ENCODE data around the gene CHAC1. TPM values are rescaled to one million over a fixed set of nuclear protein-coding genes. Genes with fewer than 3 reads are reported as not detected.

The CHAC1 gene
- total and polyA plus RNA-seq, 8 donors = 1.3 to 61.6 (median 5.0) TPM

GRCh38 chr15:40958146-40958545 is 4.9 kb downstream of the CHAC1 start:
- Histone ChIP-seq H3K9me3 (no peaks in the 10 kb centered on the region), H3K4me3 (no peak overlapping the region), H3K36me3 (no peaks in the 10 kb centered on the region), H3K4me1 (peaks cover 24 to 47% (median 34%) of the 10 kb centered on the region in 4 donors), H3K27ac (peak overlapping the region in 2 of 5 donors; percentile 56 to 70), H3K27me3 (no peaks in the 10 kb centered on the region)
- intact Hi-C loops (cut with DNase I; ENCODE audit: low total_unique reads) = no loop called here
- no peak for DNase-seq
- WGBS, 5 donors = 70 to 90% (median 80%) methylated on average over 6 of the region's 6 CpGs
- TF ChIP-seq POLR2A (IDR thresholded peaks at IDR 0.05) = no peak
- no peak for TF ChIP-seq EP300 (IDR thresholded peaks at IDR 0.05)
- no peak for TF ChIP-seq CTCF (IDR thresholded peaks at IDR 0.05)
- TF ChIP-seq POLR2AphosphoS5 (IDR thresholded peaks at IDR 0.05) = no peak

- Histone ChIP-seq H3K27me3 (no peaks in the 10 kb centered on the region), H3K36me3 (no peaks in the 10 kb centered on the region), H3K4me1 (peaks cover 22 to 43% (median 28%) of the 10 kb centered on the region in 4 donors), H3K9me3 (no peaks in the 10 kb centered on the region), H3K4me3 (no peak overlapping the region), H3K27ac (peak overlapping the region in 1 of 5 donors; percentile 70)
- DNase-seq = no peak
- WGBS, 5 donors = 91 to 96% (median 95%) methylated on average over 7 to 8 of the region's 8 CpGs
- TF ChIP-seq POLR2A (IDR thresholded peaks at IDR 0.05) (no peak), CTCF (IDR thresholded peaks at IDR 0.05) (no peak), EP300 (IDR thresholded peaks at IDR 0.05) (no peak)
- intact Hi-C loops (cut with DNase I; ENCODE audit: low total_unique reads) = no loop called here
These were observed 5.5 kb downstream of the CHAC1 start for GRCh38 chr15:40958723-40959122.

GRCh38 chr15:40959331-40960141 is 6.3 kb downstream of the CHAC1 start:
- WGBS, 5 donors = 87 to 95% (median 92%) methylated on average over 20 to 22 of the region's 22 CpGs
- no peaks in the 10 kb centered on the region for H3K9me3 ChIP-seq
- DNase-seq = no peak
- no peak for TF ChIP-seq EP300 (IDR thresholded peaks at IDR 0.05)
- TF ChIP-seq CTCF (IDR thresholded peaks at IDR 0.05) = no peak
- no peak for TF ChIP-seq POLR2A (IDR thresholded peaks at IDR 0.05)
- no peak for TF ChIP-seq POLR2AphosphoS5 (IDR thresholded peaks at IDR 0.05)
- no peaks in the 10 kb centered on the region for H3K36me3 ChIP-seq
- H3K4me3 ChIP-seq = no peak overlapping the region
- H3K27me3 ChIP-seq = no peaks in the 10 kb centered on the region
- H3K4me1 ChIP-seq = peaks cover 14 to 35% (median 21%) of the 10 kb centered on the region in 4 donors
- H3K27ac ChIP-seq = no peak overlapping the region
- intact Hi-C loops (cut with DNase I; ENCODE audit: low total_unique reads) = no loop called here

- H3K4me1 ChIP-seq = peaks cover 14 to 34% (median 18%) of the 10 kb centered on the region in 4 donors
- no peak overlapping the region for H3K4me3 ChIP-seq
- H3K9me3 ChIP-seq = no peaks in the 10 kb centered on the region
- no peaks in the 10 kb centered on the region for H3K27me3 ChIP-seq
- peak overlapping the region in 3 of 5 donors; percentile 45 to 71 (median 57) for H3K27ac ChIP-seq
- 90 to 95% (median 92%) methylated on average over 15 to 16 of the region's 16 CpGs for WGBS, 5 donors
- H3K36me3 ChIP-seq = no peaks in the 10 kb centered on the region
- intact Hi-C loops (cut with DNase I; ENCODE audit: low total_unique reads) = no loop called here
- TF ChIP-seq POLR2AphosphoS5 (IDR thresholded peaks at IDR 0.05) = no peak
- no peak for TF ChIP-seq POLR2A (IDR thresholded peaks at IDR 0.05)
- TF ChIP-seq EP300 (IDR thresholded peaks at IDR 0.05) = no peak
- TF ChIP-seq CTCF (IDR thresholded peaks at IDR 0.05) = no peak
- no peak for DNase-seq
These were observed 7.0 kb downstream of the CHAC1 start for GRCh38 chr15:40960151-40960885.
